Spleen (tissue), 11 donors: ENCODE results near the gene C1QTNF1. TPM values are rescaled to one million over a fixed set of nuclear protein-coding genes. Genes with fewer than 3 reads are reported as not detected.

Experiments used
- DNase-seq: peaks from one replicate; pipeline ENCODE4 v3.0.0-alpha.2; 2020
- H3K27ac ChIP-seq, 8 donors: fragments of 200-600 bp; sonication (generic) in 7 of 8; 1 replicate in 4 of 8; 2 replicates in 4 of 8; pipeline versions ENCODE4 v1.5.0 to v1.8.0; 2016 to 2021; ENCODE audit warnings: inconsistent platforms in 4 of 8, mild to moderate bottlenecking in 4 of 8, moderate library complexity in 1 of 8
- H3K27me3 ChIP-seq, 7 donors: fragments of 200-600 bp; sonication (generic) in 6 of 7; replicated peaks in 1 of 7; 1 replicate in 4 of 7; 2 replicates in 3 of 7; pipeline versions ENCODE4 v1.5.0 to v1.8.0; 2016 to 2021; ENCODE audit warnings: inconsistent platforms in 3 of 7, mild to moderate bottlenecking in 1 of 7
- H3K36me3 ChIP-seq, 6 donors: fragments of 200-600 bp; sonication (generic) in 5 of 6; 1 replicate in 4 of 6; 2 replicates in 2 of 6; pipeline versions ENCODE4 v1.5.0 to v1.8.0; 2016 to 2021; ENCODE audit warnings: inconsistent platforms in 2 of 6
- H3K4me1 ChIP-seq, 6 donors: fragments of 200-600 bp; sonication (generic) in 5 of 6; 1 replicate in 3 of 6; 2 replicates in 3 of 6; pipeline versions ENCODE4 v1.5.0 to v1.8.0; 2016 to 2021; ENCODE audit warnings: inconsistent platforms in 3 of 6
- H3K4me3 ChIP-seq, 8 donors: fragments of 200-600 bp; sonication (generic) in 7 of 8; 1 replicate in 4 of 8; 2 replicates in 4 of 8; pipeline versions ENCODE4 v1.5.0 to v1.8.0; 2016 to 2021; ENCODE audit warnings: inconsistent platforms in 4 of 8, mild to moderate bottlenecking in 4 of 8, moderate library complexity in 2 of 8
- H3K9me3 ChIP-seq, 8 donors: fragments of 200-600 bp; sonication (generic) in 7 of 8; 1 replicate in 4 of 8; 2 replicates in 4 of 8; pipeline versions ENCODE4 v1.5.0 to v1.8.0; 2016 to 2021; ENCODE audit warnings: inconsistent platforms in 4 of 8
- CTCF ChIP-seq, 11 experiments: fragments of 200-600 bp in 7 of 11; fragments of 450-650 bp in 4 of 11; sonication (generic) in 4 of 11; IDR thresholded peaks in 8 of 11; conservative IDR thresholded peaks in 3 of 11; 1 replicate in 7 of 11; 2 replicates in 4 of 11; pipeline versions ENCODE4 v1.4.0 to v1.8.0; 2016 to 2021; ENCODE audit warnings: antibody characterized with exemption in 11 of 11, inconsistent platforms in 4 of 11, mild to moderate bottlenecking in 1 of 11
- POLR2A ChIP-seq, 3 donors: fragments of 450-650 bp; IDR thresholded peaks; one replicate each; pipeline ENCODE4 v1.5.1; 2017; ENCODE audit warnings: antibody characterized with exemption in 3 of 3, mild to moderate bottlenecking in 1 of 3
- POLR2AphosphoS5 ChIP-seq, 3 donors: sonication (generic); formaldehyde crosslinking; IDR thresholded peaks; one replicate each; pipeline ENCODE4 v1.5.1; 2017; ENCODE audit warnings: antibody characterized with exemption in 3 of 3
- WGBS, 5 donors: extraction: QIAGEN DNeasy Blood & Tissue Kit in 3 of 5; methylation state at CpG; one replicate each; pipeline versions ENCODE4 v1.1.5 to v1.1.7; 2013 to 2018; 5-methylcytosine and 5-hydroxymethylcytosine counted together
- intact Hi-C: fragments of 100-400 bp; cut with DNase I; formaldehyde crosslinking; loops from one replicate; pipeline ENCODE4 v1.15.0; 2023; ENCODE audit warnings: low total_unique reads
- polyA plus RNA-seq, 3 donors: library from polyadenylated mRNA; stranded (reverse); fragments of 200-250 nt; gene quantifications; one replicate each; pipeline ENCODE4 v1.2.1, GENCODE V29; 2013
- total RNA-seq, 7 donors: library from RNA; depleted of rRNA in 3 of 7; stranded (reverse); fragments of >200 nt in 3 of 7; fragmentation: NEBNext Ultra II Directional in 4 of 7; extraction: Animal tissue kit (Norgen Biotek cat#: 25700) in 4 of 7; gene quantifications; one replicate each; pipeline versions ENCODE4 v1.1.0 to v1.2.1, GENCODE V29; 2016 to 2021
- donor health status: healthy with polysubstance abuse.
- donor health status: DM: no; HTN: no; CAD: no; lungs with moderate emphysema.
- donor health status: DM: no; HTN: no; CAD: no.
- donor health status: Bipolar disorder and iron deficiency.
- donor health status: healthy.
- donor health status: DM: no; HTN: no; CAD: no.
- donor health status: DM: yes; HTN: yes; CAD: no.

C1QTNF1 gene
- total and polyA plus RNA-seq, 10 donors: 14.7 to 101 (median 44.4) TPM

GRCh38 chr17:79043931-79044320, 20.0 kb downstream of the C1QTNF1 start:
- peak; percentile 65 for DNase-seq
- Histone ChIP-seq H3K4me3 (no peak overlapping the region), H3K27ac (no peak overlapping the region), H3K4me1 (peaks cover 4 to 64% (median 30%) of the 10 kb centered on the region in 6 donors), H3K9me3 (no peaks in the 10 kb centered on the region), H3K27me3 (peaks cover 0 to 30% (median 0%) of the 10 kb centered on the region in 7 donors), H3K36me3 (peaks cover 0 to 9% (median 0%) of the 10 kb centered on the region in 6 donors)
- intact Hi-C loops: no loop called here
- 72 to 90% (median 75%) methylated on average over 12 of the region's 12 CpGs for WGBS, 5 donors
- peak in 1 of 3 donors; percentile 10 for TF ChIP-seq POLR2AphosphoS5 (IDR thresholded peaks at IDR 0.05)
- TF ChIP-seq POLR2A (IDR thresholded peaks at IDR 0.05): no peak

GRCh38 chr17:79044462-79044861, 20.5 kb downstream of the C1QTNF1 start:
- H3K27me3 ChIP-seq: peaks cover 0 to 30% (median 0%) of the 10 kb centered on the region in 7 donors

GRCh38 chr17:79045001-79045729, 21.2 kb downstream of the C1QTNF1 start:
- H3K9me3 ChIP-seq: no peaks in the 10 kb centered on the region
- H3K27me3 ChIP-seq: peaks cover 0 to 36% (median 0%) of the 10 kb centered on the region in 7 donors
- TF ChIP-seq POLR2AphosphoS5 (IDR thresholded peaks at IDR 0.05): no peak
- H3K36me3 ChIP-seq: peaks cover 0 to 9% (median 0%) of the 10 kb centered on the region in 6 donors
- peak; percentile 57 for DNase-seq
- intact Hi-C loops: no loop called here
- H3K4me3 ChIP-seq: no peak overlapping the region
- no peak overlapping the region for H3K27ac ChIP-seq
- 74 to 85% (median 77%) methylated on average over 15 of the region's 15 CpGs for WGBS, 5 donors
- peaks cover 4 to 74% (median 30%) of the 10 kb centered on the region in 6 donors for H3K4me1 ChIP-seq

More at GRCh38 chr17:79044462-79044861, 20.5 kb downstream of the C1QTNF1 start:
- H3K4me1 ChIP-seq: peaks cover 4 to 67% (median 30%) of the 10 kb centered on the region in 6 donors
- intact Hi-C loops: no loop called here
- no peaks in the 10 kb centered on the region for H3K9me3 ChIP-seq
- TF ChIP-seq POLR2AphosphoS5 (IDR thresholded peaks at IDR 0.05) (no peak), POLR2A (IDR thresholded peaks at IDR 0.05) (no peak), CTCF (IDR thresholded peaks at IDR 0.05 in 8 of 11, conservative IDR thresholded peaks at IDR 0.05 in 3 of 11) (no peak)
- H3K4me3 ChIP-seq: no peak overlapping the region
- H3K36me3 ChIP-seq: peaks cover 0 to 9% (median 0%) of the 10 kb centered on the region in 6 donors
- H3K27ac ChIP-seq: no peak overlapping the region
- peak; percentile 35 for DNase-seq
- 47 to 97% (median 77%) methylated on average over 11 of the region's 11 CpGs for WGBS, 5 donors

GRCh38 chr17:79045842-79046196, 21.9 kb downstream of the C1QTNF1 start:
- Histone ChIP-seq H3K27me3 (peaks cover 0 to 36% (median 0%) of the 10 kb centered on the region in 7 donors), H3K9me3 (no peaks in the 10 kb centered on the region), H3K4me1 (peaks cover 4 to 81% (median 33%) of the 10 kb centered on the region in 6 donors), H3K4me3 (no peak overlapping the region), H3K27ac (peak overlapping the region in 6 of 8 donors; percentile 27 to 73 (median 54)), H3K36me3 (peaks cover 0 to 9% (median 0%) of the 10 kb centered on the region in 6 donors)
- peak; percentile 33 to 66 (median 54) for TF ChIP-seq POLR2AphosphoS5 (IDR thresholded peaks at IDR 0.05)
- peak; percentile 53 to 95 (median 91) for TF ChIP-seq CTCF (IDR thresholded peaks at IDR 0.05 in 8 of 11, conservative IDR thresholded peaks at IDR 0.05 in 3 of 11)
- TF ChIP-seq POLR2A (IDR thresholded peaks at IDR 0.05): no peak
- peak; percentile 92 for DNase-seq
- 0 to 5% (median 1%) methylated on average over 8 to 11 of the region's 11 CpGs for WGBS, 5 donors
- intact Hi-C loops: no loop called here
